ENCODE results near the gene ST6GALNAC6.
A peak's percentile ranks its signal among the peaks of the same experiment; 100 is the strongest.
"Not testable (repeated sequence)": the region's sequence is repeated elsewhere in the genome, so short reads cannot be mapped to it uniquely, and the experiment has no call there.

Gene ST6GALNAC6

DNA sequence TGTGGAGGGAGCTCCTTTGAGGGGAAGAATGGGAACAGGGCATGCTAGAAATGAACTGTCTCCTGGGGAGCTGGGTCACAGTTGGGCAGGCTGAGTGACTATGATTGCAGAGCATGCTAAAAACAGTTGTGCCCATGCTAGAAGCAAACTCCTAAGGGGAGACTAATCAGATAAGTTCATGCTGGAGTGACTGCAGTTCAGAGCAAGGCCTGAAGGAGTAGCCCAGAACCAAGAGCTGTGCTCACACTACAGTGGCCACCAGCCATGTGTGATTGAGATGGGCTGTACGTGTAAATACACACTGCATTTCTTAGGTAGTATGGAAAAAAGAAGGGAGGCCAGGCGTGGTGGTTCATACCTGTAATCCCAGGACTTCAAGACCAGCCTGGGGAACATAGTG, 11.6 kb downstream of the ST6GALNAC6 start:
- no peak for DNase-seq

DNA sequence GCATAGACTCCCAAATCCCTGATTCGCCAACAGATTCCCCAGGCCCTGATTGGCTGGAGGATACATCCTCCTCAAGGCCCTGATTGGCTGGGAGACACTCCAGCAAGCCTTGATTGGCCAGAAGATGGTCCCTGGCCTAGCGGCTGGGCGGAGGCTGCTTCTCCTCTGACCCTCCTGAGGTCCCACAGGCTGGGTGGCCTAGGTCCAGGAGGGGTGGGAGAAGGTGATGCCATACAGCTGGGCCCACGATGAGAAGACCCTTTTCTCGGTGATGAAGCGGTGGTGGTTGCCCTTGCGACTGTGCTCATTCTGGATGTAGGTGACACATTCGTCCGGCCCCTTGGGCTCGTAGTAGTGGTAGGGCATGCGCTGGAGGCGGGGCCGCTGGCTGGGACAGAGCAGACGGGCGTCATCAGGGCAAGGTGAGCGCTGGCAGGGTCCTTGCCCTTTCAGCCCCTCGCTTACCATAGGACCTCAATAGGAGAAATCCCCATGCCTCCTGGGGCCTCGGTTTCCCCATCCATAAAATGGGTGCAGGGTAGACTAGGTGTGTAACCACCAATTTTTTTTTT, 12.9 kb downstream of the ST6GALNAC6 start:
- DNase-seq, result no peak

DNA sequence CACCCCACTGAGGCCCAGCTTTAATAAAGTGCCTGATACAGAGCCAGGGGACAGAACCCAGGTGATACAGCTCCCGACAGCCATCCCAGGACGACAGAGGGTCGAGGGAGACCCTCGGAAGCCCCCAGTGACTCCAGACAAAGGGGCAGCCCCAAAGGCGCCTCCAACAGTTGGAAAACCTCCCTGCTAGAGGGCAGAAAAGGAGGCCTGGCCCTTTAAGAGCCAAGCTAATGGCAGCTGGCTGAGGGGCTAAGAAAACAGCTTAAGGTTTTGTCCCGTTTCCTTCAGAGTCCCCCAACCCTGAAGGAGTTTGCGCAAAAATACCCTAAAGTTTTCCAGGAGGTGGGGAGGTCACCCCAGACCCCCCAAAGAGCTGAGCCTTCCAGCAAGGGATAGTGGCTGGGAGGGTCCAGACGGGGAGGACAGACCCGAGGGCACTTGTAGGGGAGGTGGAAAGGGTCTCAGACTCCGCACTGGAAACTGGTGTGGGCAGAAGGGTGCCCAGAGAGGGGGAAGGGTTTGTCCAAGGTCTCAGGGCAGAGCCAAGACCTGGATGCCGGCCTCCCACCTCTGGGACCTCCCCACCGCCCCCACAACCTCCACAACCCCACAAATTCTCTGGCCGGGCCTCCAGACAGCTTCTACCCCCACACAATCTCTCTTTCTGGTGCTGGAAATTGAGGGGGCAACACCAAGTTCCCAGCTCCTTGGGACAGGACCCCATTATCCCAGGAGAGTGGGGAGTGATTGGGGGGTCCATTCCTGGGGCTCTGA, 13.7 kb downstream of the ST6GALNAC6 start:
- no peak for DNase-seq

DNA sequence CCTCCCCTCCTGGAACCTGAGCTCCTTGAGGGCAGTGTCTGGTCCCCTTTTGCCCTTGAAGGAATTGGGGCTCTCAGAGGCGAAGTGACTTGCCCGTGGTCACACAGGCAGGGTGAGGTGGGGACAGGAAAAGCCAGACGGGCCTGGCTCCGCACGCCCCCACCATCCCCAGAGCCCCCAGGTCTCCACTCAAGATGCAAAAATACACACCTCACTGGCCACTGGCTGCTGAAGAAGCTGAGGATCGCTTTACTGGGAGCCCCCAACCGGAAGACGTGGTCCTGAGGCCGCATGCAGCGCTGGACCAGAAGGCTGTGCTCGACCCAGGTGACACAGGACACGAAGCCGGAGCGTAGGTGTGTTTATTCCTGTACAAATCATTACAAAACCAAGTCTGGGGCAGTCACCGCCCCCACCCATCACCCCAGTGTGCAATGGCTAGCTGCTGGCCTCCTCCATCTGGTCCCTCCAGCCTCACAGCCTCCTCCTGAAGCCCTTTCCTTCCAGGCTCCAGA, 14.4 kb downstream of the ST6GALNAC6 start:
- no peak for DNase-seq

DNA sequence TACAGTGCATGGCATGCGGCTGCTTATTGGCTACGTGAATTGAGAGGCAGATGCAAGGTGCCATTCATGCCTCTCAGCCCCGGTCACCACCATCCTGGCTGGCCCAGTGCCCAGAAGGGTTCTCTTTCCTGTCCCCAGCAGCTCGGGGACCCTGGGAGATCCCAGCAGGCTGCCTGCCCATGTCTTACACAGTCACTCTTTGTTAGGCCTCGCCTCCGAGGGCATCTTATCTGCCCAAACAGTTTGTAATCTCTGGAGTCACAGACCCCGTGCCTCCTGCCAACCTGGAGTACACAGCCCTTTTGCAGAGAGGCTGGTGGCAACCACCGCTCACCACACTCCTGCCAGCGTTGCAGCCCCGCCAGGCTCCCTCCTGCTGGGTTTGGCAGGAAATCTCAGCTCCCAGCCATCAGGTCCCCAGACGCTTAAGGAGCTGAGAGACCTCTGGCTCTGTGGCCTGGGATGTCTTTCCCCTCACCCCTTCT, 14.9 kb downstream of the ST6GALNAC6 start:
- peak in 1 of 2 donors; percentile 83 for DNase-seq

DNA sequence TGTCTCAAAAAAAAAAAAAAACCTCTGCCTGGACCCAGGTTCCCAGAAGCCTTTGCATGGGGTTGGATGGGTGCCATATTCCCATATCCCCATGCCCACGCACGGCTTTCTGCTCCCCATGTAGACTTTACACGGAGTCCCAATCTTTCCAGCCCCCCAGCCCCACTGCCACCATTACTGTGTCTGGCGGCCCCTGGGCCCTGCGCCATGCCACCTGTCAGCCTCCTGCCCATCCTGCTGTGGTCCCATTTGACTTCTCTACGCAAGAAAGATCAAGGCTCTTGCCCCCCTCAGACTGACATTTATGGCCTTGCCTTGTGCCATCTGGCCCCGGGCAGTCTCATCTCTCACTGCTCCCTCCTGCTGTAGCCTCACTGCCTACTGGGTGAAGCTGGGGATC, 15.4 kb downstream of the ST6GALNAC6 start:
- DNase-seq, result no peak

DNA sequence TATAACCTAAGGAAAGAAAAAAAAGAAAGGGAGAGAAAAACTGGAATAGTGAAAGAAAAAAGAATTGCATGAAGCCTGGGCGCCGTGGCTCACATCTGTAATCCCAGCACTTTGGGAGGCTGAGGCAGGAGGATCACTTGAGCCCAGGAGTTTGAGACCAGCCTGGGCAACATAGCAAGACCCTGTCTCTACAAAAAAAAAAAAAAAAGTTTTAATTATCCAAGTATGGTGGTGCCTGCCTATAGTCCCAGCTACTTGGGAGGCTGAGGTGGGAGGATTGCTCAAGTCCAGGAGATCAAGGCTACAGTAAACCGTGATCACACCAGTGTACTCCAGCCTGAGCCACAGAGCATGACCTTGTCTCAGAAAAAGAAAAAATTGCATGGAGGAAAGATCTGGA, 17.7 kb downstream of the ST6GALNAC6 start:
- DNase-seq, result not testable (repeated sequence)

DNA sequence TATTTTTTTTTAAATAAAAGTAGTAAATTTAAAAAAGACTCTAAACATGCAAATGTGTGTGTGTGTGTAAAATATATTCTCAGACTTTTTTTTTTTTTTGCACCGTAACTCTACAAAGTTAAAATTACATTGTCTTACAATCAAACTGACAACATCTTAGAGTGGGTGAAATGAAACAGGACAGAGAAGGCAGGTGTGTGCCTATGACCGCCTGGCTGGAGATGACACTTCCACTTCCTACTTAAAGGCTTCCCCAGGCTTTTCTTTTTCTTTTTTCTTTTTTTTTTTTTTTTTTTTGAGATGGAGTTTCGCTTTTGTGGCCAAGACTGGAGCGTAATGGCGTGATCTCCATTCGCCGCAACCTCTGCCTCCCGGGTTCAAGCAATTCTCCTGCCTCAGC, 19.3 kb downstream of the ST6GALNAC6 start:
- DNase-seq, result no peak

DNA sequence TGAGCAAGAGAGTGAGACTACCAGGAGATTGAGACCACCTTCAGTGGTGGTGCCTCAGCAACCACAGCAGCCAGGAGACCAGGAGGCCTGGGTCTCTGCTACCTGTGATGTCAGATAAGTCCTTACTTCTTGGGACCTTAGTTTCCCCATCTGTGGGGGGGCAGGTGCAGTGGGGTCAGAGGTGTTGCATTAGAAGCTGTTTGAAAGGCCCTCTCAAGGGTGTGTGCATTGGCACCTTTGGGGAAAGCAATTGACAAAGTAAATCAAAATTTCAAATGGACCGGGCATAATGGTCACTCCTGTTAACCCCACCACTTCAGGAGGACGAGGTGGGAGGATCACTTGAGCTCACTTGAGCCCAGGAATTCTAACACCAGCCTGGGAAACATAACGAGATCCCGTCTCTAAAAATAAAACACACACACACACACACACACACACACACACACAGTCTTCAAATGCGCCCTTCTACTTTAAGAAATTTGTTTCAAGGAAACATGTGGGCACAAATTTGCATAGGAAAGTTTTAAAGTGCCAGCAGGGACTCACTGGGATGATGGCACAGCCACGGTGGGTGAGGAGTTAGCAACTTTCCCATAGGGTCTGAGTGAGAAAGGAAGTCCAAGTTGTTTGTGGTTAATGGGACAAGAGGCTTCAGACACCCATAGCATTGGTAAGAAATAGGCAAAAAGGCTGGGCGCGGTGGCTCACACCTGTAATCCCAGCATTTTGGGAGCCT, 20.6 kb downstream of the ST6GALNAC6 start:
- no peak for DNase-seq

DNA sequence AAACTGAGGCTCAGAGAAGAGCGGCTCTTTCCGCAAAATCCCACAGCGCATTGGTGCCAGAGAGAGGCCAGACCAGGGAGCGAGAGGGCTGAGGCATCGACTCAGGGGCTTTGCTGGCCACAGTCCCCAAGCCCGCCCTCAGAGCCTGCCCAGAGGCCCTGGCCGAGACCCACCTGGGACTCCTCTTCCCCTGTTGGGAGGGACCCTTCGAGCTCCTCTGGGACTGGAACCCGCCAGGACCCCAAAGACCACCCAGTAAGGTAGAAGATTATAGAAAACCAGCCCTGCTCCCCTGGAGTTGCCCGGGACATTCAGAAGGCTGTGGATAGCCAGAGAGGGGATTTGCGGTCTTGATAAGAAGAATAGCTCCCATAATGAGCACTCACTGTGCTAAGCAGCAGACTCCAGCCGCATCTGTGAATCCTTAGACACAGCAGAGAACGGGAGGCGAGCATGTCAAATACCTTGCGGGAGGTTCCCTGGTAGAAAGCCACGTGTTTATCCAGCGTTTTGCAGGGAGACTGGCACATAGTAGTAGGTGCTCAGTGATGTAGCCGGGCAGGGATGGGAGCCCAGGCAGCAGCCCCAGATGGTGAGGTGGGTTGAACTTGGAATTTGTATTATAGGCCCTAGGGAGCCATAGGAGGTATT, 21.3 kb downstream of the ST6GALNAC6 start:
- no peak for DNase-seq

DNA sequence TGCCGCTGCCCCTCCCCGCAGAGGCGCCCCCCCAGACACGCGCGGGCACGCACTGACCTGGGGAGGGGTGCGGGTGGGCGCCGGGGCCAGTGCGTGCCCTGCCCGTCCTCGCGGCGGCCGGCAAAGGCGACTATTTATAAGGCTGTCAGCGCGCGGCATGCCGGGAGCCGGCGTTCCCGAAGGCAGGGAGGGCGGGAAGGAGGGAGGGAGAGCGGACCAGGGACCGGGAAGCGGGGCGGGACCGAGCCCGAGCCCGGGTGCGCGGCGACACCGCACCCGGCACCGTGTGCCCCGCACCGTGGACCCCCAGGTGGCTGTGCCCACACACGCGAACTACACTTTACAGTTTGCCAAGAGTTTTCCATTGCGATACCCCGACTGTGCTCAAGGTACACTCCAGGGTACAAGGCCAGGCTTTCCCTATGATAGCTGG, 21.8 kb downstream of the ST6GALNAC6 start, which contains the start of gene AK1:
Gene AK1, minus strand, starts transcription at position 110 of the 433 bp plus-strand sequence. CDS start 3,058 bp downstream, outside the sequence.
- DNase-seq, result no peak

DNA sequence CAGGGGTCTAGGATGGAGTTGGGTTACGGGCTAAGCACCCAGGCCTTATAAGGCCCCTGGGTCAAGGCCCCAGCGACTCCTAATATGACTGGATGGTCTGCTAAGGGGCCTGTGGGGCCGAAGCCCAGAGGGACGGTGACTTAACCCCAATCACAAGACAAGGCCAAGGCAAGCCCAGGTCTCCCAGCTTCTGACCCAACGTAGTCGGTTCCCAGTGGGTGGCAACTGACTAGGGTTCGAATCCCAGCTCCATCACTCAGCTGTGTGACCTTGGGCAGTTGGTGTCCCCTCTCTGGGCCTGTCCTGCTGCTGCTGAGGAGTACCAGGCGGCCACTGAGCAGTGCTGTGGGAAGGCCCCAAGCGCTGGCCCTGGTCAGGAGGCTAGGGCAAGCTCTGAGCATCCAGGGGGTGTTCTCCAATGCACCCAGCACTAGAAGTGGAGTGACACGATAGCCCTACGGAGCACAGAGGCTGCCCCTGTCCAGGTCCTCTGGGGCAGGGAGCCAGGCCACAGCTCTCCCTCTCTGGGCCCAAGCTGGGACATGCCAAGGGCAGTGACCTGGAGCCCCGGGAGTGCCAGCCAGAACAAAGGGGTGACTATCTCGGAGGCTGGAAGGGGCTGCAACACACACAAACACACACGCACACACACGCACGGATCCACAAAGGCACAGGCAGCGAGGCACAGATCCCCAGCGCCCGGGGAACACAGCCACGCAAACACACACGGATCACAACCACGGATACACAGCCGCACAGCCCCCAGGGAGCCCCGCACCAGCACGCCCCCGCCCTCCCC, 22.4 kb downstream of the ST6GALNAC6 start:
- no peak for DNase-seq

DNA sequence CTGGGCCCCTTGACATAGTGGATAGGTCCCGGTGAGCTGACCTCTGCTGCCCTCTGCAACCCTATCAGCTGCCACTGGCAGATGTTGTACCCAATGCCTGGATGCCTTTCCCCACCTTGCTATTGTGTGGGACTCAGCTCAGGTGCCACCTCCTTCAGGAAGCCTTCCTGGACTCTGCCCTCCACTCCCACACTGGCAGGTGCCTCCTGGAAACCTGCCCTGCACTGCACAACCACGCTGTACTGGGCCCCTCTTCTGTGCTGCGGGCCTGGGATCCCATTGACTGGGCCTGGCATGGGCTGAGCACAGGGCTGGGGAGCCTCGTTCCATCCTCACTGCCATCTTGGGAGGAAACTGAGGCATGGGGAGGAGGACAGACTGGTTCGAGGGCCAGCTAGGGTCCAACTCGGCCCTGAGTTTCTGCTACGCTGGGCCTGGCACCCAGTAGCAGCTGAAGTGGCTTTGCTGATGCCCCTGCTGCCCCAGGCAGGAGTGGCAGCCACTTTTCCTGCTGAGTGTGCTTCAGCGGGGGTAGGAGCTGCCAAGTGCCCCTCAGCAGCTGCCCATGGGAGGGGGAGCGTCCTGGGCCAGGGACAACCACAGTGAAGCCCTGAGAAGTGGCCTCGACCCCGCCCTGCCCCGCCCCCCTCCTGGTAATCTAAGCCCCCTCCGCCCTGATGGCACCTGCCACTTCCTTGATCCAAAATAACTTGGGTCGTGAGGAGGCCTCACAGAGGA, 23.2 kb downstream of the ST6GALNAC6 start:
- no peak for DNase-seq

DNA sequence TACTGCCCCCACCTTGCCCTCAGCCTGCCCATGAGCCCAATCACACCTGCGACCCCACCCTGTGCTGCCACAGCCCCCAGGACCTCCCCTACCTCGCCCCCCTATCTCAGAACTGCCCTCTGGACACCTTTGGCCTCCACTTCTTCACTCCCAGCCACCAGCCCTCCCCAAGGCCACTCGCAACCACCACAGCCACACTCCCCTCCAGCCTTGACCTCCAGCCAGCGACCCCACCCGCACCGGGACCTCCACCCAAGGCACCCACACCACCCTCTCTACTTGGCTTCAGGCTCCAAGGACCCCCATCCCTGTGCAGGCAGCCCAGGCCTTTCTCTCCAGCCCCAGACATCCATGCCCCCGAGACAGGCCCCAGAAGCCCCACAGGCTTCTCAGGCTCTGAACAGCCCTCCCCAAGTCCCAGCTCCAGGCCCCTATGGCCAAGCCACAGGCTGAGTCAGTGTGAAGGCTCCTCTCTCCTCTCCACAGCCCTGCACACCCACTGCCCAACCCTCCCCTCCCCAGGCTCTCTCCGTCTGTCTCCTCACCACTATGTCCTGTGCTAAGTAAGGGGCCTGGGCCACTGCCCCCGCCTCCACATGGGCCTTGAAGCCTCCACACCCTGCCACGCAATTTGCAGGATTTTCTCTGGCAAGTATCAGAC, 24.0 kb downstream of the ST6GALNAC6 start:
- DNase-seq, result no peak

DNA sequence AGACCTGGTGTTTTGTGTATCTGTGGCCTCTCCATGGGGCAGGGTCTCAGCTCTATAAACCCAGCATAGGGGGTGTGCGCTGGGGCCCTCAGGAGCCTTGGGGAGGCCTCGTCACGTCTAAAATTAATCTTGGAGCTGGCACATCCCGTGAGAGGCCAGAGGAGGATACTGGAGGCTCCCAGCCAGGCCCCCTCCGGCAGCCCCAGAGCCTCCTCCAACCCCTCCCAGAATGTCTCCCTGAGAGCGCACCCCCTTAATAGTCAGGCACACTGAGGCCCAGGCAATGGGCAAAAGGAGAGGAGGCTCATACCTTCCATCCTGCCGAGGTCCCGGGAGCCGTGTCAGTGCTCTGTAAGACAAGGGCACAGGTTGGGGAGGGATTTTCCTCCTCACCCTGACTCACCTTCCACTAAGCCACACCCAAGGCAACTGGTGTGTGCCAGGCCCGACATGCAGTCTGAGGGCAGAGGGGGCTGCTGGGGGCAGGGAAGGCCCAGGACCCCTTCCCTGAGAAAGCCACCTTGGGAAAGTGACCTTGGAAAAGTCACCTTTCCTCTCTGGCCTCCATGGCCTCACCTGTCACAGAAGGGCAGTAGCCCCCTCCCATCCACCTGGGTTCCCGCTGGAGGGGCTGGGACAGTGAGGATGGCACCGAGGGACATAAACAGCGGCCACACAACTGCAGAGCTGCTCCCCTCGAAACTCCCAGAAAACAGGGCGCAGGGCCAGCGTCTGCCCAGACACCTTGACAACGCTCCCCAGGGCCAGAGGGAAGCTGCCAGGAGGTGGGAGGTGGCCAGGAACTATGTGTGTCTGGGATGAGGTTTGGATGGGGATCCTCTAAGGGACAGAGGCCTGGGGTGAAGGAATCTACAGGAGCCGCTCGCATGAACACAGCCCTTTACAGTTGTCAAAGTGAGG, 24.8 kb downstream of the ST6GALNAC6 start:
- no peak for DNase-seq

DNA sequence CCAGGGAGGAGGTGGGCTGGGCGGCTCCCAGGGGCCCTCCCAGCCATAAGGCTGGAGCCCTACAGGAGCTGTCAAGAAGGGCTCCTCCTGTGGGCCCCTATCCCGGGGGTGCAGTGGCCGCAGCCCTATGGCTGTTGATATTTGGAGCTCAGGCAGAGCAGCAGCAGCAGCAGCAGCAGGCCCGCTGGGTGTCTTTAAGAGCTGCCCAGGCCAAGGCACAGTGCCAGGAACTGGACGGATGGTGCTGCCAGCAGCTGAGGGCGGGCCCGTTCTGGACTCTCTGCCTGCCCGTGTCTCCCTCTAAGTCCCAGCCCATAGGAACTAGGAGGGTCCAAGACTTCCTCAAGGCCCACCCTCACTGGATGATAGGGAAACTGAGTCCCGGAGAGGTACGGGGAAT, 25.5 kb downstream of the ST6GALNAC6 start:
- no peak for DNase-seq

DNA sequence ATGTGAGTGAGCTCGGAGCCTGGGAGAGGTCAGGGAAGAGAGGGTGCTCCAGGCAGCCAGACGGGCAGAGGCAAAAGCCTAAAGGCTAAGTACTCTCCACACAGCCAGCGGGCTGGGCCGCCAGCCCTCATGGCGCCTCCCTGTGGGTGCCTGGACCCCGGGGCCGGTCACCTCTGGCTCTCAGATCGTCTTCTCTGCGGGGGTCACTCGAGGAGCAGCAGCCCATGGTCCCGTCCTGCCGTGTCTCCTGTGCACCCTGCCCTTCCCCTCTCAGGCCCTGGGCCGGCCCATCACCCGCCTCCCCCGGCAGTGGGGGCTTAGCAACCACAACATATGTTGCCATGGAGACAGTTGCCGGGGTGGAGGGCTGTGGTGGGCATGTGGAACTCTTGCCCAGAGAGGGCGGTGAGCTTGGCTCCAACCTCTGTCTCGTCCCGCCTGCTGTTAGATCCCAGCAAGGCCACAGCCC, 26.1 kb downstream of the ST6GALNAC6 start:
- no peak for DNase-seq

DNA sequence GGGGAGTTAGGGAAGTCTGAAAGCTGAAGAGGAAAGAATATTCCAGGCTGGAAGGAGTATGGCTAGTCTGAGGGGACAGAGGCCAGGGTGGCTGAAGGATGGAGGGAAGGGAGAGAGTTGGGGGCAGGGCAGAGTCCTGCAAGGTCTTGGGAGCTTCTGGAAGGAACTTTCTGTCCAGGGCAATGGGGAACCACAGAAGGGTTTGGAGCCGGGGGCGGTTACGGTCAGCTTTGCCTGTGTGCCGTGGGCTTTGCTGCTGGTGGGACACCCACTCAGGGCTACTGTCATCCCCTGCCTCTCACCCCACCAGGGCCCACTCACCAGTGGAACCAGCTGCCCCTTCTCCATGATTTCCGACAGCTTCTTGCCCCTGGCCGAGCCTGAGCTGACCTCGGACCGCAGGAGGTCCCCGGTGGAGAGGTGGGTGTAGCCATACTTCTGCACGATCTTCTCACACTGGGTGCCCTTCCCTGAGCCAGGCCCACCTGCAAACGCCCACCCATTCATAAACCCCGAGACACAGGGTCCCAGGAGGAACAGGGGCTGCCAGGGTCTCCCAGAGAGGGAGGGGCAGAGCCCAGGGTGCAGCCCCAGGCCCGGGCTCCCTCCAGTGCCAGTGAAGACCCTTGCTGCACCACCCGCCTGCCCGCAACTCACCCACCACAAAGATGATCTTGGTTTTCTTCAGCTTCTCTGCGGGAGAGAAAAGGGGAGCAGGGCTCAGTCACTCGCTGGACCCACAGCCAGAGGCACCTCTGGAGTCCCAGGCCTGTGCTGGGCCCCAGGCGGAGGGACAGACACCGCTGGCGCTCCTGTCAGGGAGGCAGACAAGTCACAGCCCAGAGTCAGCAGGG, 26.8 kb downstream of the ST6GALNAC6 start:
- DNase-seq, result no peak

Data from bone marrow (tissue), 2 donors.